H9 (cell line): ENCODE measurements around the gene LRR1. TPM values are rescaled to one million over a fixed set of nuclear protein-coding genes. Genes with fewer than 3 reads are reported as not detected.

ENCODE experiments used
- DNase-seq: peaks from one replicate; pipeline ENCODE4 v3.0.0-alpha.2; 2017
- H2AFZ ChIP-seq: one replicate; pipeline ENCODE4 v1.6.1; 2013; ENCODE audit warnings: mild to moderate bottlenecking, low read length, control low read depth, moderate library complexity
- H2AK5ac ChIP-seq: 2 replicates; pipeline ENCODE4 v1.6.1; 2013; ENCODE audit warnings: low read length, control low read depth, mixed read lengths; ENCODE audit not compliant: insufficient read length
- H2BK120ac ChIP-seq: one replicate; pipeline ENCODE4 v1.6.1; 2013; ENCODE audit warnings: low read depth, mild to moderate bottlenecking, low read length, control low read depth, inconsistent platforms; ENCODE audit not compliant: poor library complexity, severe bottlenecking
- H2BK12ac ChIP-seq: 2 replicates; pipeline ENCODE4 v1.6.1; 2013; ENCODE audit warnings: low read length, control low read depth, mixed read lengths, low read depth; ENCODE audit not compliant: insufficient read length
- H2BK15ac ChIP-seq: 2 replicates; pipeline ENCODE4 v1.6.1; 2013; ENCODE audit warnings: low read depth, low read length, control low read depth
- H2BK20ac ChIP-seq: one replicate; pipeline ENCODE4 v1.6.1; 2013; ENCODE audit warnings: low read depth, mild to moderate bottlenecking, low read length, control low read depth, inconsistent platforms; ENCODE audit not compliant: poor library complexity, severe bottlenecking
- H2BK5ac ChIP-seq: 2 replicates; pipeline ENCODE4 v1.6.1; 2013; ENCODE audit warnings: low read length, control low read depth, mixed read lengths; ENCODE audit not compliant: insufficient read length
- H3K14ac ChIP-seq: 2 replicates; pipeline ENCODE4 v1.6.1; 2013; ENCODE audit warnings: low read length, control low read depth; ENCODE audit not compliant: insufficient read depth
- H3K18ac ChIP-seq: 2 replicates; pipeline ENCODE4 v1.6.1; 2013; ENCODE audit warnings: low read depth, mild to moderate bottlenecking, mixed read lengths, low read length, control low read depth; ENCODE audit not compliant: insufficient read length
- H3K23ac ChIP-seq: 2 replicates; pipeline ENCODE4 v1.6.1; 2013; ENCODE audit warnings: low read length, control low read depth, mixed read lengths, low read depth; ENCODE audit not compliant: insufficient read length
- H3K23me2 ChIP-seq: 2 replicates; pipeline ENCODE4 v1.6.1; 2013; ENCODE audit warnings: low read depth, mild to moderate bottlenecking, mixed read lengths, low read length, control low read depth; ENCODE audit not compliant: insufficient read length, poor library complexity, severe bottlenecking
- H3K27ac ChIP-seq: 2 replicates; pipeline ENCODE4 v1.5.1; 2013; ENCODE audit warnings: low read length, control low read depth, mixed read lengths, low read depth; ENCODE audit not compliant: insufficient read length
- H3K27me3 ChIP-seq: 2 replicates; pipeline ENCODE4 v1.6.1; 2013; ENCODE audit warnings: low read length, control low read depth, inconsistent platforms; ENCODE audit not compliant: insufficient read depth
- H3K4ac ChIP-seq: 2 replicates; pipeline ENCODE4 v1.6.1; 2013; ENCODE audit warnings: low read depth, mild to moderate bottlenecking, control low read depth, inconsistent platforms, low read length, moderate library complexity
- H3K4me1 ChIP-seq: 2 replicates; pipeline ENCODE4 v1.6.1; 2013; ENCODE audit warnings: low read length, control low read depth, inconsistent platforms; ENCODE audit not compliant: insufficient read depth
- H3K4me2 ChIP-seq: 2 replicates; pipeline ENCODE4 v1.6.1; 2013; ENCODE audit warnings: low read length, control low read depth, mixed read lengths; ENCODE audit not compliant: insufficient read length, insufficient read depth
- H3K56ac ChIP-seq: 2 replicates; pipeline ENCODE4 v1.6.1; 2013; ENCODE audit warnings: low read depth, mild to moderate bottlenecking, mixed read lengths, low read length, control low read depth; ENCODE audit not compliant: insufficient read length
- H3K79me1 ChIP-seq: 2 replicates; pipeline ENCODE4 v1.6.1; 2013; ENCODE audit warnings: low read depth, mild to moderate bottlenecking, moderate library complexity, low read length, control low read depth, inconsistent platforms; ENCODE audit not compliant: insufficient read depth, poor library complexity, severe bottlenecking
- H3K79me2 ChIP-seq: 2 replicates; pipeline ENCODE4 v1.6.1; 2013; ENCODE audit warnings: low read length, control low read depth, inconsistent platforms; ENCODE audit not compliant: insufficient read depth
- H3K9ac ChIP-seq: 2 replicates; pipeline ENCODE4 v1.6.1; 2013; ENCODE audit warnings: low read length, control low read depth, mixed read lengths; ENCODE audit not compliant: insufficient read length; ENCODE audit errors: extremely low read depth
- H3K9me3 ChIP-seq: one replicate; pipeline ENCODE4 v1.6.1; 2013; ENCODE audit warnings: low read depth, low read length, inconsistent platforms; ENCODE audit not compliant: control insufficient read depth
- H3T11ph ChIP-seq: one replicate; pipeline ENCODE4 v1.6.1; 2013; ENCODE audit warnings: mild to moderate bottlenecking, low read length, control low read depth, inconsistent platforms
- H4K20me1 ChIP-seq: one replicate; pipeline ENCODE4 v1.6.1; 2013; ENCODE audit not compliant: control insufficient read depth, insufficient read length, insufficient read depth
- H4K5ac ChIP-seq: 2 replicates; pipeline ENCODE4 v1.6.1; 2013; ENCODE audit warnings: low read depth, mild to moderate bottlenecking, mixed read lengths, low read length, control low read depth; ENCODE audit not compliant: insufficient read length
- H4K8ac ChIP-seq: replicated peaks from 2 replicates; pipeline ENCODE4 v1.6.1; 2013; ENCODE audit warnings: low read length, control low read depth, mixed read lengths, low read depth; ENCODE audit not compliant: insufficient read length
- H4K91ac ChIP-seq: 2 replicates; pipeline ENCODE4 v1.6.1; 2013; ENCODE audit warnings: low read depth, mild to moderate bottlenecking, moderate library complexity, mixed read lengths, low read length, control low read depth; ENCODE audit not compliant: insufficient read length
- H3K27ac Mint-ChIP-seq, 3 experiments: 2 replicates in 2 of 3; 3 replicates in 1 of 3; pipeline ENCODE4 v1.8.0; 2020 to 2021; ENCODE audit warnings: mixed read lengths in 3 of 3, mild to moderate bottlenecking in 1 of 3, moderate library complexity in 1 of 3
- H3K27me3 Mint-ChIP-seq: 2 replicates; pipeline ENCODE4 v1.8.0; 2021; ENCODE audit warnings: low read depth, mild to moderate bottlenecking, moderate library complexity, mixed read lengths
- H3K36me3 Mint-ChIP-seq, 3 experiments: 2 replicates in 2 of 3; 3 replicates in 1 of 3; pipeline ENCODE4 v1.8.0; 2020 to 2021; ENCODE audit warnings: low read depth in 3 of 3, mixed read lengths in 3 of 3; ENCODE audit not compliant: insufficient read depth in 1 of 3
- H3K4me1 Mint-ChIP-seq, 2 experiments: 2 replicates each; pipeline ENCODE4 v1.8.0; 2020; ENCODE audit warnings: mixed read lengths in 2 of 2
- H3K4me3 Mint-ChIP-seq, 2 experiments: 2 replicates in 1 of 2; 3 replicates in 1 of 2; pipeline ENCODE4 v1.8.0; 2020 to 2021; ENCODE audit warnings: mild to moderate bottlenecking in 2 of 2, mixed read lengths in 2 of 2, moderate library complexity in 1 of 2
- H3K9me3 Mint-ChIP-seq, 2 experiments: 2 replicates in 1 of 2; 3 replicates in 1 of 2; pipeline ENCODE4 v1.8.0; 2020; ENCODE audit warnings: mild to moderate bottlenecking in 2 of 2, mixed read lengths in 2 of 2, moderate library complexity in 1 of 2
- CTCF ChIP-seq: fragments of 200-600 bp; sonication (generic); conservative IDR thresholded peaks from 3 replicates; pipeline ENCODE4 v1.8.0; 2021; ENCODE audit warnings: antibody characterized with exemption, mild to moderate bottlenecking
- WGBS: extraction: QIAGEN DNeasy Blood & Tissue Kit; methylation state at CpG from one replicate; pipeline ENCODE4 v1.1.7; 2013; ENCODE audit warnings: missing lambda C conversion rate, low lambda C conversion rate, mixed read lengths; ENCODE audit not compliant: insufficient read length; ENCODE audit errors: extremely low coverage; 5-methylcytosine and 5-hydroxymethylcytosine counted together
- total RNA-seq: library from RNA; stranded (reverse); gene quantifications from 2 replicates; pipeline ENCODE4 v1.2.1, GENCODE V29; 2021

LRR1 gene
- total RNA-seq, 1 experiment from 2014 or later: 38.6 TPM

DNA sequence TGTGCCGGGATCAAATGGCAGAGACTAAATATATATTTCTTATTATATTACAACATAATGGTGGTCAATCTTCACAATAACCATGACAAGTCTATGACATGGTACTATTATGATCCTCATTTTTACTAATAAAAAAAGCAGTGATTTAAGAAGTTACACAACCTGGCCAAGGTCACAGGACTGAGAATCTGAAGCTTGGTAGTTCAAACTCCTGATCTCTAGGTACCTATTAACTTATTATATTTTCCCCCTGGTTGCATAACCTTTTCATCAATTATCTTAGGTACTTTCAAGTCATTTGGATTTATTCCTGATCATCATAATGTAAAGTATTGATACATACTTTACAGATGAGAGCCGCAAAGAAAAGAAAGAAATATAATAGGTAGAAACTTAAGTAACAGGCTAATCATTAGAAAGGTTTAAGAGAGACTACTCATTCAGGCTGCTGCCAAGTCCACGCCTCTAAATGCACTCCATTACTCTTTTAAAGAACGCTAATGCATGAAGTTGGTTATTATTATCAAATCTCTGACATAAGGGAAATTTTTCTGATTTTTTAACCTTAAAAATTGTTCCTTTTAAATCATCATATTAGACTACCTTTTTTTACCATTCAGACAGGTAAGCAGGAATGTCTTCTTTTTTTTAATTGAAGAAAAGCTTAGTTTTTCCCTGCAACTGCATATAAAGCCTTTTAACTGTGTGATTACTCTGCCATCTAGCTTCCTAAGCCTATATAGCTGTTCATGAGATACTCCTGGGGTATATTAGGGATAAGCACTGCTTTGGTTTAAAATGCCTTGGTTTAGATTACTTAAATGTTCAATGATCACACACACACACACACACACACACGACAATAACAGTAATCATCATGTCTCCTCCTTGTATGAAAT is 48.2 kb upstream of the LRR1 start:
- Histone ChIP-seq H3K4me2 (peak overlapping the region; percentile 34), H3K9ac (no peak overlapping the region)
- no CpG with 5 or more reads among the region's 5 CpGs for WGBS

More for the DNA sequence above, 48.2 kb upstream of the LRR1 start:
- H3K4me1 Mint-ChIP-seq: peaks cover 46 to 53% of the 10 kb centered on the region in 2 experiments
- Histone ChIP-seq H3K14ac (no peak overlapping the region), H2AFZ (no peak overlapping the region), H4K8ac (no peak overlapping the region), H4K20me1 (no peaks in the 10 kb centered on the region), H2BK5ac (no peak overlapping the region), H3K23me2 (no peaks in the 10 kb centered on the region), H3K23ac (no peak overlapping the region), H2BK20ac (no peak overlapping the region), H2AK5ac (no peak overlapping the region), H3K27me3 (no peaks in the 10 kb centered on the region), H3K4me1 (peaks cover 6% of the 10 kb centered on the region; the same call in 1 of the 2 replicates), H3K27ac (no peak overlapping the region), H4K5ac (no peak overlapping the region), H4K91ac (no peak overlapping the region), H3K56ac (no peak overlapping the region), H3K18ac (no peak overlapping the region), H2BK120ac (no peak overlapping the region), H3K79me2 (no peaks in the 10 kb centered on the region), H2BK15ac (no peak overlapping the region), H3K4ac (no peak overlapping the region), H3K79me1 (no peaks in the 10 kb centered on the region), H3K9me3 (no peaks in the 10 kb centered on the region), H3T11ph (no peak overlapping the region), H2BK12ac (no peak overlapping the region)
- peak; percentile 62; the same call in 2 of the 3 replicates for TF ChIP-seq CTCF
- H3K36me3 Mint-ChIP-seq: peaks cover 0 to 30% (median 13%) of the 10 kb centered on the region in 3 experiments; a peak in 5 of 7 replicates
- H3K27me3 Mint-ChIP-seq: no peaks in the 10 kb centered on the region; the same call in none of the 2 replicates
- no peak for DNase-seq
- H3K4me3 Mint-ChIP-seq: peak overlapping the region in 1 of 2 experiments; percentile 7; a peak in 1 of 5 replicates
- peaks cover 15 to 19% of the 10 kb centered on the region in 2 experiments; a peak in 3 of 5 replicates for H3K9me3 Mint-ChIP-seq
- H3K27ac Mint-ChIP-seq: peak overlapping the region in 1 of 3 experiments; percentile 72; a peak in 2 of 7 replicates
